Activated CD4-positive, alpha-beta T cell treated with anti-CD3 and anti-CD28 coated beads for 1 hour (primary cell): ENCODE data around the gene GRK3.

Source experiments
- DNase-seq: peaks from one replicate; pipeline ENCODE4 v3.0.0-alpha.2; 2020

The GRK3 gene

DNA sequence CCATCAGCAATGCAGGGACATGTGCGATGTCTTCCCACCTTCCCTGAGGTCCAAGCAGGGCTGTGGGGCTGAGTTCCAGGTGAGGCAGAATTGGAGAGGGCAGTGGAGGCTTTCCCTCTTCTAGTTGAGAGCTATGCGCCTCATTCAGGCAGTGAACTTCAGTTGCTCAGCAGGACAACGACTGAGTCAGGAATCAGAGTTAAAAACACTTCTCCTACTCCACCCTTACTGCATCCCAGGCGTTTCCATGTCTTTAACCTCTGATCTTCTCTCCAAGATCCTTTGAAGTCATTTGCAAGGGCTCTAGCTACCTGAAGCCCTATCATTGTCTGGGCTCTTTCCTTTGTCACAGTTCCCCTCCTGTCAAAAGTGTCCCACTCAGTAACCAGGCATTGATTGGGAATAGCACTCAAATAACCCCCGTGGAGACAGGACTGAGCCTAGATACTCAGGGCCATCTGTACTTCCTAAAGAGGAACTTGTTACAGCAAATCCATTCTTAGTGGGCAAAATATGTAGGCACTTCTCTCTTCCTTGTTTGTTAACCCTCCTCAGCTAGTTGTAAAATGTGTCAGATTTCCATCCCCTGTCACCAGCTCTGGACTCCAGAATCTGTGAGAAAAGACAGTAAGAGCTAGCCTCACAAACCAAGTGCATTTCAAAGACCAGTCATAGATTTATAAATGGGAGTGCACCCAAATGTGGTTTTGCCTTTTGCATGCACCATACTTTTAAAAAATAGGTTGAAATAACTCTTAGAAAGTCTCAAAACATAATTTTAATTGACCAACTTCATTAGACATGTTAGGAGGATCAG, 105.0 kb downstream of the GRK3 start:
- no peak for DNase-seq

DNA sequence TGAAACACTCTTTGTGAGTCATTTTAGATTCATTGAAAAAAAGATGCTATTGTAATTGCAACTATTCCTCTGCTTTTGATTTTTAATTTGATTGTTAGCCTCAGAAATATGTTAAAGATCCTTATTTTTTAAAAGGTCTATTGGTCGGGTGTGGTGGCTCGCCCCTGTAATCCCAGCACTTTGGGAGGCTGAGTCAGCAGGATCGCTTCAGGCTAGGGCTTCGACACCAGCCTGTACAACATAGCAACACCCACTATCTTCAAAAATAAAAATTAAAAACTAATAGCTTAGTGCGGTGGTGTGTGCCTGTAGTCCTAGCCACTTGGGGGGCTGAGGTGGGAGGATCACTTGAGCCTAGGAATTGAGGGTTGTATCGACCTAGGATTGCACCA, 105.6 kb downstream of the GRK3 start:
- no peak for DNase-seq

DNA sequence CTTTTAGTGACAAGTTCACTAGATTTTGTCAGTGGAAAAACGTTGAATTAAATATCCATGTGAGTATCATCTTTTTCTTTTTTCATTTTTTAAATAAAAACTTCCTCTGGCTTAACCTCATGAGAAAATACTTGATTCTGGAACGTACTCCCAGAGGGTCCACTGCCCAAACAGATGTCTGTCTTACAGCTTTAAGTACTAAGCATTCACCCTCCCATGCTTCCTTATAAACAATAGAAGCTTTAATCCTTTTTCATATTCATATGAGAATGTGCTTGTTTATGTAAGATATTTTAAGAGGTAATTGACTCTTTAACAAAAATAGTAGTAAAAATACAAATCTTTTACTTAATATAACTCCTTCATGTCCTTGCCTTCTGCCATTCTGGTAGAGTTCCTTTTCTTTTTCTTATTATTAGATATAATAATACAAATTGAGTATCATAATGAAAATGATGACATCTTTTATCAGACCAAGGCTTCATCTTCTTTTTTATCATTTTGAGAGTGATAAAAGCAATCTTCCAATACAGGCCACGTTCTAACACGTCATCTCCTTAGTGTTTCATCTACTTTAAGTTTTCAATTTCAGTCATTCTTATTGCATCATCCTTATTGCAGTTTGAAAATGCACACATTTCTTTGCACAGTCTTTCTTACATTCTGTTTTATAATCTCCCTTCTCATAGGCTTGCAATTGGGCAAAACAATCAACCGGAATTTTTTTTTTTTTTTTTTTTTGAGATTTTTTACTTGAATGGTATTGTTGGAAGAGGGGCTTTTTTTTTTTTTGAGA, 108.0 kb downstream of the GRK3 start:
- DNase-seq, result no peak

DNA sequence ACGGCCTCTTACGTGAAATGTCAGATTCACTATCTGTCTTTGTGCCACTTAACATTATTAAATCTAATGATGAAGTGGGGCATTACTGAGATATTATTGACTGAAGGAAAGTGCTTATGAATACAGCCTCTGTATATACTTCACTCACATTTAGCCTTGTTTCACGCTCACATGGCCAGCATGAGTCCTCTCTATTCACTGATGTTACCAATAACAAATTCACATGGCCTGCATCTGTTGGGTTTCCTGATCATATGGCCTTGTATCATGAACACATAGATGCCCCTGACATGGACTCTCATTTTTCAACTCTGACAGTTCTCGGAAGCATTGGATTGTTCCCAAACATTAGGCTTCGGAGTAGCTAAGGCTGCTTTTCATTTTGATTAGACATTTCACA, 109.2 kb downstream of the GRK3 start:
- DNase-seq, result no peak

DNA sequence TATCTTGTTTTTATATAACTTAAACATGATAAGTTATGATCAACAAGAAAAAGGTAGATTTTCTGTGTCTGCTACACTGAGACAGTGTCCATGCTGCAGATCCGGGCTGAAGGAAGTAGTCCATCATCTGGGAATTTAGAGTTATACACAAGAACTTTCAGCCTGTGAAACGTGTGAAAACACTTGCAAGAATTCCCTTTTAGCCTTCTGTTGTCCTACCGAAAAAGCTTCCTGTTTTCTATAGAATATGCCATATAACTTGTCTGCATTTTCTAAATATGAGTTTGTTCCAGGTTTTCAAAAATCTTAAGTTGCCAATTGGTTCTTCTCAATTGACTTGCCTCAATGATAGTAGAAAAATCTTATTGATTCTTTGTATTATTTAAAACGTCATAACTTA, 113.2 kb downstream of the GRK3 start:
- no peak for DNase-seq

DNA sequence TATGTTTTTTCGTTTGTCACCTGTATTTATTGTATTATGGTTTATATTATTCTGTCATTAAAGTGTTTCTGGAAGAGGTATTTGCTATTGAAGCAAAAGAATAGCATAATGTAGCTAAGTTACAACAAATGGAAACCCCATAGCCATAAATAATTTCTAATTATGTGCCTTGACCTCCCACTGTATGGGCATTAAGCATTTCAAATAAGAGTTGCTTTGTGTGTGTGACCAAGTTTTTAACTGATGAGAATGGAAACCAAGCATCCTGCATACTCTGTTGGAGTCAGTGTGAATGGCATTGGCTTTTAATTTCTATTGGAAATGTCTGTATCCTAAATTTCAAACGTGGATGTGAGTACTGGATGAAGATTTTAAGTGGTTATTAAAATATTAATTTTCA, 115.6 kb downstream of the GRK3 start:
- no peak for DNase-seq

DNA sequence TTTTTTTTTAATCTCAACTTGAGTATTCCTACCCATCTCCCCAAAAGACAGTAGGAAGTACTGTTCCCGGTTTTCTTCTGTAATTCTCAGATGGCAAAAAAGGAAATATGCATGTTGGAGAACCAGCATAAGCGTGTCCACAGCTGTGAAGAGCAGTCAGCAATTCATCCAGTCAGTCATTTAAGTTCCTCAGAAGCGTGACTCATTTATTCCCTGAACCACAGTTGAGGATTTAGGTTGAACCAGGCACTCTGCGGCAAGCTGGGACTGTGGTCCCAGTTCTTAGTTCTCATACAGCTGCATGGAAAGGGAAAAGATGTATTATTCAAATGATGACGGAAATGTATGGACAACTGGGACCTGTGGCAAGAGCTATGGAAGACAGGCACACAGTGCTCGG, 116.5 kb downstream of the GRK3 start:
- no peak for DNase-seq

DNA sequence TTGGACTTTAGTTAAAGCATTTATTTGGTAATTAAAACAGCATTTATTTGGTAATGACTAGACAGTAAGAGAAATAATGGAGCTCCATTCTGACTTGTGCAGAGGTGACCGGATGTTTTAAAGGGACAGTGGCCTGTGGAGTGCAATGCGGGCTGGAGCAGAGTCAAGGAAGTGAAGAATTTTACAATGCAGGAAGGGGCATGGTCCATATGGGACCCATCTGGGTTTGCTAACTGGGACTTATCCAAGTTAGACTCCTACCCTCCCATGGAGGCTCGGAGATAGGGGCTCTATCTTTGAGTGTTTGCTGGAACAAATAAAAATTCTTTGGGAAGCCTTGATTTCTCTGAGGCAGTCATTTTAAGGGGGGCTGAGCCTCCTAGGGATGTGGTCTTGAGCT, 117.6 kb downstream of the GRK3 start:
- no peak for DNase-seq

DNA sequence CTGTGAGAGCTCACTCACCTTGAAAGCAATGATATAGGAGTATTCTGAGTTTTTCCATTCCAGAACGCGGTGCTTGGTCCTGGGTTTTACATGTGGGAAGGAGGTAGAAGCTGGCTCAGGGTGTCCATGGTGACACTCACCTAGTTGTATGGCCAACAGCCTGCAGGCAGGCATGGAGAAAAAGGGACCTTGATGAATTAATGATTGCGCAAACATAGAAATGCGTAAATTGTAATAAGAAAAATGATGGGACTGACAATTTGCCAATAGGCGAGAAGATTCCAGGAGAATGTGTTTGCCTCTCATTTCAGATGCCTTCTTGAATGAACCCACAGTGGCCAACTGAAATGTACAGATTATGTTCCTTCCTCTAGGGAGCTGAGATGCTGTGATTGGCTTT, 124.2 kb downstream of the GRK3 start:
- DNase-seq, result no peak

DNA sequence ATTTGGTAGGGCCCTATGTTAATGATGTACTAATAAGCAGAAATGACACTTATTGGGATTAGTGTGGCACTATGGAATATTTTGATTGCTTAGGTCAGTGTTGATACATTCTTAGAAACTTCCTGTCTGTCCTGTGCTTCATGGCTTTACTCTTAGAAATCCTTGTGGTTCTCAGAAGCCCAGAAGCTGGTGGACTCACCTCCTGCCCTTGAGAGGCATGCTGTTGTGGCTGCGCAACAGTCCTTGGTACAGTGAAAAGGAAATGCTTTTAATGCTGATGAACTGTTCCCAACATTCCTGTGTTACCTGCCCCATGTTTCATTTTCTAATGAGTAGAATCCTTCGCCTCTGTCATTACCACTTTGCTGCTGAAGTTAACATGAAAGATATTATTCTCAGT, 125.2 kb downstream of the GRK3 start:
- DNase-seq, result no peak

DNA sequence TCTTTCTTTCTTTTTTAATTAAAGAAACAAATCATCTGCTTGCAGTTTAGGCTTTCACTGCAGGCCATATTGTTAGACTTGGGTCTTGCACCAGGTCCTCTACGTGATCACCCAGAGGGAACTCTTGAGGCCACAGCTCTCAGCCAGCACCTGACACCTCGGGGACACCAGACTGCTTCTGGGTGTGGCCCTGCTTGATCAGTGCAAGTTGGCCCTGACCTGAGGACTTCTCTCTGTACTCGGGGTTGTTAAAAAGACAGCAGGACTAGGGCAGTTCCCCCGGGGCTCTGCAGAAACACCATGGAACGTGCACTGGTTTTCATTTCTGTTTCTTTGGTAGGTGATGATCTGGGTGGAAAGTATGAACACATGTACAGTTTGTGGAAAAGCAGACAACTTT, 126.3 kb downstream of the GRK3 start:
- no peak for DNase-seq

DNA sequence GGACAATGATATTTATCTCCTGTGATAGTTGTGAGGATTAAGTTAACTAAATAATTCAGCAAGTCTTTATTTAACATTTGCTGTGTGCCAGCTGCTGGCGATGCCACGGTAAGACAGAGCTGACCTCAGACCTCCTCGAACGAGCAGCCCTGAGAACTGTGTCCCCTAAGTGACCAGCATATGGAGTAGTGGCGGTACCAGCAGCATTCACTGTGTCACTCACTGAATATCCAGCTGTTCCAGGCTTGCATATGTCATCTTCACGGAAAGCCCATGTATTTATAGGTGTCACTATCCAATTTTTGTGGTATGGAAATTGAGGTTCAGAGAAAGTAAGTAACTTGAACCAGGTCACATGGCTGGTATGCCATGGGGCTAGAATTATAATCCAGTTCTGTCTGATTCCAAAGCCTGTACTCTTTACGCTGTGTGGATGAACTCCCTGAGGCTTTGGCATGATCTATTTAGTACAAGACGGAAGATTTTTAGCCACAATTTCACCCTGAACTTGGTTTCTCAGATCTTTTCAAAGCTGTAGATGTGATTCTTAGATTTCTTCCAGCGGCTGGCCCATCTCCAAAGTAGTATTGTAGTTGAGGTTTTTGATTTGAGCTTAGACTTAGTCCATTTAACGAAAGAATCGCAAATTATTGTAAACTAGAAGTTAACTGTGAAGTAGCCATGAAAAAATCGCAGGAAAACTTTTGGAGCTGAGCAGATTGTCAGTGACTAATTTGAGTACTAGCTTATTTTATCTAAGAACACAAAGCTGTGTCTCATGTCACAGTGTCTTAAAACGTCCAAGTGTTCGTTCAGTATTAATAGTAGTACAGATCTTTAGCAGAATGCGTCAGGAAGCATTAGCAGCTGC, 128.2 kb downstream of the GRK3 start:
- no peak for DNase-seq

DNA sequence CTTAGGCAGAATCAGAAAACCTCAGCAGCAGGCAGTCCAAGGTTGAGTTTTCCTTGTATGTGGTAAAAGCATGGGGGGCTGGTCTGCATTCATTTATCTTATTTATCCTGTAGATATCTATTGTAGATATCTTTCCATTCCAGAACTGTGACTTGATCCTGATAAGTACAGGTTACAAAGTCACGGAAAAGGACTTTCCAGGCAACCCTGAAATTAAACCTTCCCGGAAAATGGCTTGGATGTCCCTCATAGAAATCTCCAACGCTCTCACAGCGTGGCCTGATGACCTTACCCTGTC, 128.7 kb downstream of the GRK3 start:
- no peak for DNase-seq

DNA sequence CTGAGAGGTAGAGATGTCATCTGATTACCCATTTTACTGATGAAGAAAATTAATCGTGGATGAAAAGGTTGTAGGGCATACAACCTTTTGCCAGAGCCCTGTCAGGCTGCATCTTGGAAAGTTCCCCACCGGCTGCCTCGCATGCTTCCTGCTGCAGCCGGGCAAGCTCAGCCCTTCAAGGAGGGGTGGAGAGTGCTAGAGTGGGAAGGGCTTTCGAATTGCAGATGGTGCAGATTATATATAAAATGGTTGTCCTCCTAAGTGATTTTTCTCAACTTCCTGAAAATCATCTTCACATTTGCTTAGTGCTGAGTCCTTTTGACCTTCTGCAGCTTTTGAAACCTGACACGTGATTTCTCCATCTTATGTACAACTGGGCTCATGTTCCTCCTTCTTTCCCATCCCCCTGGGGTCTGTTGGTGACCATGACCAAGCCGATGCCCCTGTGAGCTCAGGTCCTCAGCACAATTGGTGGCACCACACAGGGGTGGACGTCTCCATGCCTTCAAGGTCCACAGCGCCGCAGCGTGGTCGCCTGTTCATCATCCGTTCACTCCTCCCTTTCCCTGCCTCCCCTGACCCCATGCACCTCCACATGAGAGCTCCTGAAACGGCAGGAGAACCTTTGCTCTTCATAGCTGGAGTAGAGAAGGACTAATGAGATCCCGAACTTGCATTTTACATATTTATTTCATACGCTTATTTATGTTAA, 129.9 kb downstream of the GRK3 start:
- DNase-seq, result no peak

DNA sequence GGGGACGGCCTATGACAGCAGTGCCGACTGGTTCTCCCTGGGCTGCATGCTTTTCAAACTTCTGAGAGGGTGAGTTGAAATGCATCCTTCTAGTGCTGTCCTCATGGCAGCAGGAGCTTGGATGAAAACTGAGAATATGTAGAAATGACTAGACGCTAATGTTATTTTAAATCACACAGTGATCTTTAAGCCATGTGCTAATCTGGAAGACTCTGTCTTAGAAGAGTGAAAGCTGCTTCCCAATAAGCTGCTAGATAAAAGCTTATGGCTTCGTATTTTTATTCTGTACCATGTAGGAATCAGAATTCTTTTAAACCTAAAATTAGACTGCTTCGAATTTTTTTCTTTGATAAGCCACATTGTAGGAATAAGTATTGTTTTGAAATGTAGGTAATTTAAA, 130.7 kb downstream of the GRK3 start:
- DNase-seq, result no peak

DNA sequence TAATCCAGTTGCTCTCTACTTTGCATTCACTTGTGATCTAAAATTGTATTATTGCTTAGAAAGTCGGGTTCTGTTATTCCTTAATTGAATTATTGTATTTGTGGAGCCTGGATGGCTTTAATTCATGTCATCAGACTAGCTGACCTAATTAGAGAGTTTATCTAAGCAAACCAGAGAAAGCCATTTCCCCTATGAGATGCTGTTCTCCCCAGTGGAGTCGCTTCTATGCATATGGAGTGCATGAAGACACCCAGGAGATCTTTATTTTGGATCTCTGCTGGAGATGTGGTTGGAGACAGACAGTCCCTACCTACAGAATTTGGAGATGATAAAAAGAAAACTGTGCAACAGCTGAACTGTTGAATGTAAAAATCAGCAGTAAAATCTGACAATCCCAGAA, 132.3 kb downstream of the GRK3 start:
- DNase-seq, result no peak

DNA sequence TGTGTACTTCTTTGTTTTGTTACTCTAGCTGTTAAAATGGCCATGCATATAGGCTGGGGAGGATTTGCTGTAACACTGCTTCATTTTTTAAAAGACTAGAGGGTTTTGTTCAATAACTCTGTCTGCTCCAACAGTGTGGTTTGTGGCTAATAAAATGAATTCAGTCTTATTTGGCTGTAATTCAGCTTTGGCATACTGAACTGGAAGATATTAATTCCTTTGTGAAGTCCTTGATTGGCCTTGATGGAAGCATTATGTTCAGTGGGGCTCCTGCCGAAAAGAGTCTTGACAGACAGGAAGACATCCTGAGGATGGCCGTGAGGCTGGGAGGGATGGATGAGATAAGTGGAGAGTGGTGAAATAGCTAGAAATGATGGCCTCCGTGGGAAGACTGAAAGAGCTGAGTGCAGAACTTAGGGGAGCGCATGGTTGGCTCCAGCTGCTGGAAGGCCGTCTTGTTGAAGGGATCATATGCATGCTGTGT, 132.7 kb downstream of the GRK3 start:
- DNase-seq, result no peak

DNA sequence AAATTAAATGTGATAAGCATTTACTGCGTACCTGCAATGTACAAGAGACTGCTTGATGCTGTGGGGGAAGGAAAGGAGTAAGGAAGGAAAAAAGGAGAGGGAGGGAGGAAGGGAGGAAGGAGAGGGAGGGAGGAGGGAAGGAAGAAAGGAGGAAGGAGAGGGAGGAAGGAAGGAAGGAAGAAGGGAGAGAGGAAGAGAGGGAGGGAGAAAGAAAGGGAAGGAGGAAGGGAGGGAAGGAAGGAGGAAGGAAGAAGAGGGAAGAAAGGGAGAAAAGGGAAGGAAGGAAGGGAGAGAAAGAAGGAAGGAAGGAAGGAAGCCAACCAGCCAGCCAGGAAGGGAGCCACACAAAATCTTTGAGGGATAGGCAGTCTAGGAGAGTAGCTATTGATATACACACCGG, 133.5 kb downstream of the GRK3 start:
- no peak for DNase-seq

DNA sequence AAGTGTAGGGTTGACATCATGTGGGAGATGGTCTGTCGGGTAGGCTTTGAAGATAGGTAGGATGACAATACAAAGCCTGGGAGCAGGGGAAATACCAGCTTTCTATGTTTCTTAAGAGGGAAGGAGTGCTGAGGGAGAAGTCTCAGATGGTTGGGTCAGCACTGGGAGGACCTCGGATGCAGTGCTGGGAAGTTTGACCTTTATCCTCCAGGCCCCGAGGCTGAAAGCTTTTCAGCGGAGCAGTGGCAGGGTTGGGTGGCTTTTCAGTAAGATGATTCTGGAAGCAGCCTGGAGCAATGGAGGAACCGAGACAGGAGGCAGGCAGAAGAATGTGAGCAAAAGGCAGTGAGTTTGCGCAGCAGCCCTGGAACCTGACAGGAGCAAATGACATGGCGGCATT, 134.0 kb downstream of the GRK3 start:
- no peak for DNase-seq

DNA sequence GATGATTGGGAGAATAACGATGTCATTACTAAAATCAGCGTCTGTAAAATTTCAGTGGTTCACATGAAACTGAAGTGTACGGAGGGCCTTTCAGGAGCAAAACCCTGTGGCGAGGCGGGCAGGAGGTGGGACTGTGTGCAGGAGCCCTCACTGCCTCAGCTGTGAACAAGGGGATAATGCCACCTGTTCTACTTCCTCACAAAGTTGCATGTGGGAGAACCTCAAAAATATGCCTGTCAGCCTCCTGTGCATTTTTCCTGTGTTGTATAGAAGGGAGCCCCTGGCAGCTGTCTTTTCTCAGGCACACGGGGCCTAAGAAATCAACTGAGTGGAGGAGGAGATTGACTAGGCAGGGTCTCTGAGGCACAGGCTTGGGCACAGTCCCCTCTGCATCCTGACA, 134.5 kb downstream of the GRK3 start:
- no peak for DNase-seq

DNA sequence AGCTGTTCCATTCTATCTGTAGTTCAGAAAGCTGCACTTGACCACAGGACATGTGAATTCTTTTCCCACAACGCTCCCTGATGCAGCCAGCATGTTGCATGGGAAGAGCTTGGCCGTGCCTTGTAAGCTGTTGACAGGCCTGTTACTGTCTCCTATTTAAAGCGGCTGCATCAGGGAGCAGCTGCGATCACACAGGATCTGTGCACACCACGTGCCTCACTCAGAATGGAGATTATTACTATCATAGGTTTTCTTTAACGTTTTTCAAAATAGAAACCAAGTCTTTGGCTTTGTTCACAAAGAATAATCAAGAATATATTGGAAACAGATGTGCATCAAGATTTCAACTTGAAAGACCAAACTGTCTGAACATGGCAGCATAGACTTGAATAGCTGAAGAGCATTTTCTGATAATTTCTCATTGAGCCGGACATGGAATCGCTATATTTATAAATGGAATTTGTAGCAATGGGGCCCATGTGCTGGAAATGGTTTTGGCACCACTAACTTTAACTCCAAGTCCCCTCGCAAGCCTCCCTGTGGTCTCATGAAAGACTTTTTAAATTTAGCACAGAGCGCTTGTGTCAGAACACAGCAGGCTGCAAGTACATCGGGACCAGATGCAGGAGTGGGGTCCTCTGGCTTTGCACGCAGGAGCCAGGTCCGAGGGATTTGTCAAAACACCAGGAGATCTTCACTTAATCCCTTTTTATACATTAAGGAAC, 136.7 kb downstream of the GRK3 start:
- DNase-seq, result no peak

DNA sequence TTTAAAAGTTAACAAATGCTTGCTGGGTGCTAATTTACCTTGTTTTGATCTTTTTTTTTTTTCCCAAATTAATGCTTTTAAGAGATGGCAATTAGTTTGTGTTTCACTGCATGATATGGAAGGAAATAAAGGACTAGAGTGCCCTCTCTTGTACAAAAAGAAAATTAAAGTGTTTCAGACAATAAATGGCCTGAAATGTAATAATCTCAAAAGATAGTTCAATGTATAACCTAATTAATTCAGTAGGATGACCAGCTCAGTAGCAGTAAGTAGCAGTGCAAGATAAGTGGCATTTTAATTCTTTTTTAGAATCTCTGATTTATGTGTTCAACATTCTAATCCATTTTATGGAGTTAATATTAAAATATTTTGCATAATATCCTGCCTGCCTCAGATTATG, 137.6 kb downstream of the GRK3 start:
- DNase-seq, result no peak
